Stimulated activated CD4-positive, alpha-beta T cell treated with anti-CD3 and anti-CD28 coated beads, Interleukin-15, amount 100 ng/mL, for 48 hours (primary cell): ENCODE results near the gene LYSMD1.
"Not testable (repeated sequence)": the region's sequence is repeated elsewhere in the genome, so short reads cannot be mapped to it uniquely, and the experiment has no call there.

Experiments used
- DNase-seq, 2 donors: peaks; one replicate each; pipeline ENCODE4 v3.0.0-alpha.2; 2020; ENCODE audit warnings: low read depth in 2 of 2

The LYSMD1 gene, protein sequence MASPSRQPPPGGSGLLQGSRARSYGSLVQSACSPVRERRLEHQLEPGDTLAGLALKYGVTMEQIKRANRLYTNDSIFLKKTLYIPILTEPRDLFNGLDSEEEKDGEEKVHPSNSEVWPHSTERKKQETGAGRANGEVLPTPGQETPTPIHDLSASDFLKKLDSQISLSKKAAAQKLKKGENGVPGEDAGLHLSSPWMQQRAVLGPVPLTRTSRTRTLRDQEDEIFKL

GRCh38 chr1:151165738-151166504, at the start of gene LYSMD1, which contains the start of gene SCNM1:
TSS of gene LYSMD1 (minus strand) at chr1:151165902. CDS start at chr1:151165258, 644 bp downstream.
TSS of gene SCNM1 (plus strand) at chr1:151166144. CDS start at chr1:151166153, 9 bp downstream.
- peak; percentile 95 for DNase-seq

DNA sequence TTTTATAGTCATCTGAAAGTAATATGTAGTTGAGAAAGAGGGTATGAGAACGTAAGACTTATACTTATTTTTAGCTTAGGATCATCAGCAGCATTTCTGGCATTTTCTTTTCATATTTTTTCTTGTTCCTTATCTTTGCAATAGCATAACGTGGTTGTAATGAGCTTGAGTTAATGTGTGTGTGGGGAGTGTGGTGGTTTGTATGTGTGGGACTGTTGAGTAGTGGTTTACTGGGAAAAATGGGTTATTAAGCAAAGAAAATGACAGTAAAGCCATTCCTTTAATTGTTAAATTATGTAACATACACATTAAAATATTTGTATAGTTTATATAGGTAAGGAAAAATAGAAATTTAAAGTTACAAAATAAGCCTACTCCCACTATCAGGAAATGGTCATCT, 47.9 kb upstream of the LYSMD1 start:
- DNase-seq, result no peak

GRCh38 chr1:151211972-151212705, 46.4 kb upstream of the LYSMD1 start:
- no peak for DNase-seq

DNA sequence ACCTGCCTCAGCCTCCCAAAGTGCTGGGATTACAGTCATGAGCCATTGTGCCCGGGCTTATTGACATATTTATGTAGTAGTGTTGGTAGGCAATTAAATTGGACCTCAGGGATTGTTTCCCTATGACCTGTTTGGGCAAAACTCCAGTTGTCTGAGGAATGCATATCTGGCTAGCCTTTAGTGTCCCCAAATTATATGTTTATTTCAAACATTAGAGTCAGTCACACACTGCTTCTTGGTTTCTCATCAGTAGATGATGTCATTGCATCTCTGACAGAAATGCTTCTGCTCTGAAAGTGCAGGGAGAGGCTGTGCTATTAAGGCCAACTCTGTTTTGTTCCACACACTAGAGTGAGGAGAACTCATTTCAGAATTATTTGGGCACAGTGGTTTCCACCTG, 45.1 kb upstream of the LYSMD1 start:
- DNase-seq, result no peak

GRCh38 chr1:151205381-151205965, 39.8 kb upstream of the LYSMD1 start:
- not testable (repeated sequence) for DNase-seq

GRCh38 chr1:151199873-151200581, 34.3 kb upstream of the LYSMD1 start:
- no peak for DNase-seq

- DNase-seq, result peak; percentile 96 to 99
Observed at GRCh38 chr1:151198254-151199127, 32.8 kb upstream of the LYSMD1 start, which contains the start of gene PIP5K1A. TSS of gene PIP5K1A (plus strand) at chr1:151198552. CDS start at chr1:151198997, 445 bp downstream.

DNA sequence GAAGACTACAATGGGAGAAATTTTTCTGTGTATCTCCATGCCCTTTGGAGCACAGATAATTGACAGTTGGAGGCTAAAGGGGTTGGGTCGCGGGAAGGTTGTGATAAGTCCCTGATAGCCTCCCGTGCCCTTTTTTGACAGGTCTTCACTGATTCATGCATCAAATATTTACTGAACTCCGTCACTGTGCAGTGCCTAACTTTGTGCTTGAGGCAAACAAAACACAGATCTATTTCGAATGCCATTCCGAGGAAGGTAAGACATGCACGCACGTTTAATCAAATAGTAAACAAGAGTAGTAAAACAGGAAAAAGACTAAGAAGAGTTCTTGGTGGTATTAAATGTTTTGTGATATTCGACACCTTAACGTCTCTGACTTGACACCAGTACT, 32.2 kb upstream of the LYSMD1 start:
- DNase-seq, result no peak

DNA sequence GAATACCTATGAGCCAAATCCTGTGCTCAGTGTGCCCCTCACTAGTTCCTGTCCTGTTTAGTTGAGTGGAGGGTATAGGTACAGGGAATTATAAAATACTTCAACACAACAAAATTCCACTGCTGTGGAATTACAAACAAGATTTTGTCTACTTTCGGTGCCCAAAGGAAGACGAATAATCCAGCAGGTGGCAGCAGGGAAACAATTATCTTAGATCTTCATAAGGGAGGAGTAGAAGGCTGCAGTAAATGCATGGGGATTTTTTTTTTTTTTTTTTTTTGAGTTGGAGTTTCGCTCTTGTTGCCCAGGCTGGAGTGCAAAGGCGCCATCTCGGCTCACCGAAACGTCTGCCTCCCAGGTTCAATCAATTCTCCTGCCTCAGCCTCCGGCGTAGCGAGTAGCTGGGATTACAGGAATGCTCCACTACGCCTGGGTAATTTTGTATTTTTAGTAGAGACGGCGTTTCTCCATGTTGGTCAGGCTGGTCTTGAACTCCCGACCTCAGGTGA, 30.6 kb upstream of the LYSMD1 start:
- DNase-seq, result peak in 1 of 2 donors; percentile 44

DNA sequence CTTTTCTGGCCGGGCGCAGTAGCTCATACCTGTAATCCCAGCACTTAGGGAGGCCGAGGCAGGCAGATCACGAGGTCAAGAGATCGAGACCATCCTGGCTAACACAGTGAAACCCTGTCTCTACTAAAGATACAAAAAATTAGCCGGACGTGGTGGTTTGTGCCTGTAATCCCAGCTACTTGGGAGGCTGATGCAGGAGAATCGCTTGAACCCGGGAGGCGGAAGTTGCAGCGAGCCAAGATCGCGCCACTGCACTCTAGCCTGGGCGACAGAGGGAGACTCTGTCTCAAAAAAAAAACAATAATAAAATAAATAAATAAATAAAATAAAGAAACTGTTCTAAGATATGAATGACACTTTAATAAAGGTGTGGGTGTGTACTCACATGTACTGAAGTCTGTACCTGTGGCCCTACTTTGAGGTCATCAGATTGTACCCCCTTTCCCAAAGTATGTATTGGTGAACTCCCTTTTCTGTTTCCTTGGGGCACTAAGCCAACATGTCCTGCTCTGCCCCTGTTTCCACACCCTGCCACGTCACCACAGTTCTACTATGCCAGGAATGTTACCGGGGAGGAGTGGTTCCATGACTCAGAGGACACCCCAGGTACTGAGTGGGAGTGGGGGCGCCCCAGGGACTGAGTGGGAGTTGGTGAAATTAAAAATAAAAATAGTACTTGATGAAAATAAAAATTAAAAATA, 29.3 kb upstream of the LYSMD1 start:
- not testable (repeated sequence) for DNase-seq

- DNase-seq, result no peak
Observed at GRCh38 chr1:151193856-151194255, 28.2 kb upstream of the LYSMD1 start.

DNA sequence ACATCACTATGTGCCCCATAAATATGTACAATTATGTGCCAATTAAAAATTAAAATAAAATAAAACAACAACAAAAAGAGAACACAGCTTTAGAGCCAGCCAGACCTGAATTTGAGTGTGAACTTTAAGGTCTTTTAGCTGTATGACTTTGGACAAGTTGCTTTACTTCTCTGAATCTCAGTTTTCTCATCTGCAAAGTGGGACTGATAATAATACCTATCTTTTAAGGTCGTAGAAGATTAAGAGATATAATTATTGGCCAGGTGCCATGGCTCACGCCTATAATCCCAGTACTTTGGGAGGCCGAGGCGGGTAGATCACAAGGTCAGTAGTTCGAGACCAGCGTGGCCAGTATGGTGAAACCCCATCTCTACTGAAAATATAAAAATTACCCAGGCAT, 27.6 kb upstream of the LYSMD1 start:
- no peak for DNase-seq

DNA sequence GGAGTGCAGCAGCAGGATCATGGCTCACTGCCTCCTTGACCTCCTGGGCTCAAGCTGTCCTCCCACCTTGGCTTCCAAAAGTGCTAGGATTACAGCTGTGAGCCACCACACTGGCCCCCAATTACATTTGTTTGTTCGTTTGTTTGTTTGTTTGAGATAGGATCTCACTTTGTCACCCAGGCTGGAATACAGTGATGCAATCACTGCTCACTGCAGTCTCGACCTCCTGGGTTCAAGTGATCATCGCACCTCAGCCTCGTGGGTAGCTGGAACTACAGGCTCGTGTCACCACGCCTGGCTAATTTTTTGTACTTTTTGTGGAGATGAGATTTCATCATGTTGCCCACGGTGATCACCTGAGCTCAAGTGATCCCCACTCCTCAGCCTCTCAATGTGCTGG, 26.3 kb upstream of the LYSMD1 start:
- DNase-seq, result no peak

GRCh38 chr1:151189637-151190445, 24.1 kb upstream of the LYSMD1 start, which contains the start of gene VPS72:
TSS of gene VPS72 (minus strand) at chr1:151190197. CDS start at chr1:151190121, 76 bp downstream.
- peak; percentile 80 to 81 for DNase-seq

GRCh38 chr1:151188667-151189066, 23.0 kb upstream of the LYSMD1 start:
- not testable (repeated sequence) for DNase-seq

- DNase-seq, result no peak
Observed at GRCh38 chr1:151187205-151187604, 21.5 kb upstream of the LYSMD1 start.

DNA sequence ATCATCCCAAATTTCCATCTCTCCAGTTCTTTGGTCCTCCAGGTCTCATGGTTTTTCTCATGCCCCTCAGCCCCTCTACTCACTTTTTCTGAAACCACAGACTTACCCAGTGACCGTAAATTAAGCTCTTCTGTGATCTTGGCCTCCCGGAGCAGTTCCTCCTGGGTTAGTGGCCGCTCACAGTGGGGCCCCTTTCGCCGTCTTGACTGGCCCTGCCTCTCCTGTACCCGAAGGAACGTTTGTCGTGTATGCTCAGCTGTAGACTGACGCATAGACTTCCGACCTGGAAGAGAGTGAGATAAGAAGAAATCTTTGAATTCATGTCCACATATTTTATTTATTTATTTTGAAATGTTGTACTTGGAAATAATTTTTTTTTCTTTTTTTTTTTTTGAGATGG, 18.5 kb upstream of the LYSMD1 start:
- DNase-seq, result no peak

DNA sequence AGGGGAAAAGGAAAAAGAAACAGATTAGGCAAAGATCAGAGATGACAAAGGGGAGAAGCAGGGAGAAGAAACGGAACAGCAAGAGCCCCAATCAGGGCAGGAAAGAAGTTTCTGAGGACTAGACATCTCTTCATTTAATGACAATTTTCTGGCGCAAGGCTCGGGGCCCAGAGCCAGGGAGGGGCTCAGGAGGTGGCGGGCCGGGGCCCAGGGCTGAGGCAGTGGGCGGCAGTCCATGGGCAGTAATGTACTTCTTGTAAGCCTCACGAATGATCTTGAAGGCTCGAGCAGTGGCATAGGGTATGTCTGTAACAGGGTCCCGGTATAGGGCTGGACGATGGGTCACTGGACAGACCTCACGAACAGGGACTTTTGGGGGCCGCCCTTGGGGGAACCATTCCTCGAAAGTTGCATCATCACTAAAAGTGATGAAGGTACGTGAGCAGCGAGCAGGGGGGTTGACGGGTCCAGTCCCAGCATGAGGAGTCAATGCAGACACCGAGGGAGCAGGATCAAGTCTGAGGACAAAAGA, 10.9 kb upstream of the LYSMD1 start:
- no peak for DNase-seq
